ENCODE results near the gene GRN. TPM values are rescaled to one million over a fixed set of nuclear protein-coding genes. Genes with fewer than 3 reads are reported as not detected.

GRN gene
- total and polyA plus RNA-seq, 9 of the 15 experiments (the other 6 are each of a cell fraction or from before 2014, with no cell fraction given), result 5.4 to 75.3 (median 20.7) TPM

DNA sequence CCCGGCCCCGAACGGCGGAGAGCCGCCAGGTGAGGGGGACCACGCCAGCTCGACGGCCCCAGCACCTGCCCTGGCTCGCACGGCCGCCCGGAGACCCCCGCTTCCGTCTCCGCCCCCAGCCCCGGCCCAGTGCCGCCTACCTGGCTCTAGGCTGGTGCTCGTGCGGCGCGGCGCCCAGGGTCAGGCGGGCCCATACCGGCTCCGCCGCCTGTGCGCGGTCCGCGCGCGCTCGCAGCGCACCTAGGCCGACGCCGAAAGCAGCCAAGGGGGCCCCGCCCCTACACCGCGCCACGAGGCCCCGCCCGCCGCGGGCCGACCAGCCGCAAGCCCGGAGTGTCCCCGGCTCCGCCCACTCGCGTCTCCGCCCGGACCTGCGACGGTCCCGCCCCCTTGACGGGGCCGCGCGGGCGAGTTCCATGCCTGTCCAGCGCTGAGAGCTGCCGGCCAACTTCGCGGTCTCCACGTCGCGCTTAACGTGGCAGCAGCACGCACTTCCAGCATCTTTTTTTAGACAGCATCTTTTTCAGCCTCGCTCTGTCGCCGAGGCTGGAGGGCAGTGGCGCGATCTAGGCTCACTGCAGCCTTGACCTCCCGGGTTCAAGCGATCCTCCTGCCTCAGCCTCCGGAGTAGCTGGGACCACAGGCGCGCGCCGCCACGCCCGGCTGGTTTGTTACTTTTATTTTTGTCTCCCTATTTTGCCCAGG lies 20.4 kb upstream of the GRN start, which contains the start of gene SLC25A39 (continued):
- TF ChIP-seq, protein P1, sequence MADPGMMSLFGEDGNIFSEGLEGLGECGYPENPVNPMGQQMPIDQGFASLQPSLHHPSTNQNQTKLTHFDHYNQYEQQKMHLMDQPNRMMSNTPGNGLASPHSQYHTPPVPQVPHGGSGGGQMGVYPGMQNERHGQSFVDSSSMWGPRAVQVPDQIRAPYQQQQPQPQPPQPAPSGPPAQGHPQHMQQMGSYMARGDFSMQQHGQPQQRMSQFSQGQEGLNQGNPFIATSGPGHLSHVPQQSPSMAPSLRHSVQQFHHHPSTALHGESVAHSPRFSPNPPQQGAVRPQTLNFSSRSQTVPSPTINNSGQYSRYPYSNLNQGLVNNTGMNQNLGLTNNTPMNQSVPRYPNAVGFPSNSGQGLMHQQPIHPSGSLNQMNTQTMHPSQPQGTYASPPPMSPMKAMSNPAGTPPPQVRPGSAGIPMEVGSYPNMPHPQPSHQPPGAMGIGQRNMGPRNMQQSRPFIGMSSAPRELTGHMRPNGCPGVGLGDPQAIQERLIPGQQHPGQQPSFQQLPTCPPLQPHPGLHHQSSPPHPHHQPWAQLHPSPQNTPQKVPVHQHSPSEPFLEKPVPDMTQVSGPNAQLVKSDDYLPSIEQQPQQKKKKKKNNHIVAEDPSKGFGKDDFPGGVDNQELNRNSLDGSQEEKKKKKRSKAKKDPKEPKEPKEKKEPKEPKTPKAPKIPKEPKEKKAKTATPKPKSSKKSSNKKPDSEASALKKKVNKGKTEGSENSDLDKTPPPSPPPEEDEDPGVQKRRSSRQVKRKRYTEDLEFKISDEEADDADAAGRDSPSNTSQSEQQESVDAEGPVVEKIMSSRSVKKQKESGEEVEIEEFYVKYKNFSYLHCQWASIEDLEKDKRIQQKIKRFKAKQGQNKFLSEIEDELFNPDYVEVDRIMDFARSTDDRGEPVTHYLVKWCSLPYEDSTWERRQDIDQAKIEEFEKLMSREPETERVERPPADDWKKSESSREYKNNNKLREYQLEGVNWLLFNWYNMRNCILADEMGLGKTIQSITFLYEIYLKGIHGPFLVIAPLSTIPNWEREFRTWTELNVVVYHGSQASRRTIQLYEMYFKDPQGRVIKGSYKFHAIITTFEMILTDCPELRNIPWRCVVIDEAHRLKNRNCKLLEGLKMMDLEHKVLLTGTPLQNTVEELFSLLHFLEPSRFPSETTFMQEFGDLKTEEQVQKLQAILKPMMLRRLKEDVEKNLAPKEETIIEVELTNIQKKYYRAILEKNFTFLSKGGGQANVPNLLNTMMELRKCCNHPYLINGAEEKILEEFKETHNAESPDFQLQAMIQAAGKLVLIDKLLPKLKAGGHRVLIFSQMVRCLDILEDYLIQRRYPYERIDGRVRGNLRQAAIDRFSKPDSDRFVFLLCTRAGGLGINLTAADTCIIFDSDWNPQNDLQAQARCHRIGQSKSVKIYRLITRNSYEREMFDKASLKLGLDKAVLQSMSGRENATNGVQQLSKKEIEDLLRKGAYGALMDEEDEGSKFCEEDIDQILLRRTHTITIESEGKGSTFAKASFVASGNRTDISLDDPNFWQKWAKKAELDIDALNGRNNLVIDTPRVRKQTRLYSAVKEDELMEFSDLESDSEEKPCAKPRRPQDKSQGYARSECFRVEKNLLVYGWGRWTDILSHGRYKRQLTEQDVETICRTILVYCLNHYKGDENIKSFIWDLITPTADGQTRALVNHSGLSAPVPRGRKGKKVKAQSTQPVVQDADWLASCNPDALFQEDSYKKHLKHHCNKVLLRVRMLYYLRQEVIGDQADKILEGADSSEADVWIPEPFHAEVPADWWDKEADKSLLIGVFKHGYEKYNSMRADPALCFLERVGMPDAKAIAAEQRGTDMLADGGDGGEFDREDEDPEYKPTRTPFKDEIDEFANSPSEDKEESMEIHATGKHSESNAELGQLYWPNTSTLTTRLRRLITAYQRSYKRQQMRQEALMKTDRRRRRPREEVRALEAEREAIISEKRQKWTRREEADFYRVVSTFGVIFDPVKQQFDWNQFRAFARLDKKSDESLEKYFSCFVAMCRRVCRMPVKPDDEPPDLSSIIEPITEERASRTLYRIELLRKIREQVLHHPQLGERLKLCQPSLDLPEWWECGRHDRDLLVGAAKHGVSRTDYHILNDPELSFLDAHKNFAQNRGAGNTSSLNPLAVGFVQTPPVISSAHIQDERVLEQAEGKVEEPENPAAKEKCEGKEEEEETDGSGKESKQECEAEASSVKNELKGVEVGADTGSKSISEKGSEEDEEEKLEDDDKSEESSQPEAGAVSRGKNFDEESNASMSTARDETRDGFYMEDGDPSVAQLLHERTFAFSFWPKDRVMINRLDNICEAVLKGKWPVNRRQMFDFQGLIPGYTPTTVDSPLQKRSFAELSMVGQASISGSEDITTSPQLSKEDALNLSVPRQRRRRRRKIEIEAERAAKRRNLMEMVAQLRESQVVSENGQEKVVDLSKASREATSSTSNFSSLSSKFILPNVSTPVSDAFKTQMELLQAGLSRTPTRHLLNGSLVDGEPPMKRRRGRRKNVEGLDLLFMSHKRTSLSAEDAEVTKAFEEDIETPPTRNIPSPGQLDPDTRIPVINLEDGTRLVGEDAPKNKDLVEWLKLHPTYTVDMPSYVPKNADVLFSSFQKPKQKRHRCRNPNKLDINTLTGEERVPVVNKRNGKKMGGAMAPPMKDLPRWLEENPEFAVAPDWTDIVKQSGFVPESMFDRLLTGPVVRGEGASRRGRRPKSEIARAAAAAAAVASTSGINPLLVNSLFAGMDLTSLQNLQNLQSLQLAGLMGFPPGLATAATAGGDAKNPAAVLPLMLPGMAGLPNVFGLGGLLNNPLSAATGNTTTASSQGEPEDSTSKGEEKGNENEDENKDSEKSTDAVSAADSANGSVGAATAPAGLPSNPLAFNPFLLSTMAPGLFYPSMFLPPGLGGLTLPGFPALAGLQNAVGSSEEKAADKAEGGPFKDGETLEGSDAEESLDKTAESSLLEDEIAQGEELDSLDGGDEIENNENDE (IDR thresholded peaks at IDR 0.05; ENCODE audit: low read depth, low read length), result no peak
- TF ChIP-seq RBM14 (IDR thresholded peaks at IDR 0.05; ENCODE audit: borderline replicate concordance, insufficient read depth, low read depth, low read length), result no peak
- no peak for TF ChIP-seq FOXA1 (IDR thresholded peaks at IDR 0.05; ENCODE audit: borderline replicate concordance)
- 0 out of 2 replicates have a peak, but pooled peaks have one; percentile 16 for TF ChIP-seq ZNF766 (CRISPR knock-in tag; conservative IDR thresholded peaks at IDR 0.05)
- no peak for TF ChIP-seq ZNF586 (CRISPR knock-in tag; conservative IDR thresholded peaks at IDR 0.05)
- TF ChIP-seq NUFIP1 (IDR thresholded peaks at IDR 0.05; ENCODE audit: partially characterized antibody), result peak; percentile 26
- peak; percentile 3 for TF ChIP-seq SAP30 (IDR thresholded peaks at IDR 0.05; ENCODE audit: borderline replicate concordance, insufficient read depth, low read depth, low read length, poor library complexity, severe bottlenecking)
- TF ChIP-seq PTBP1 (IDR thresholded peaks at IDR 0.05; ENCODE audit: low read depth, low read length), result no peak
- TF ChIP-seq, protein P2, sequence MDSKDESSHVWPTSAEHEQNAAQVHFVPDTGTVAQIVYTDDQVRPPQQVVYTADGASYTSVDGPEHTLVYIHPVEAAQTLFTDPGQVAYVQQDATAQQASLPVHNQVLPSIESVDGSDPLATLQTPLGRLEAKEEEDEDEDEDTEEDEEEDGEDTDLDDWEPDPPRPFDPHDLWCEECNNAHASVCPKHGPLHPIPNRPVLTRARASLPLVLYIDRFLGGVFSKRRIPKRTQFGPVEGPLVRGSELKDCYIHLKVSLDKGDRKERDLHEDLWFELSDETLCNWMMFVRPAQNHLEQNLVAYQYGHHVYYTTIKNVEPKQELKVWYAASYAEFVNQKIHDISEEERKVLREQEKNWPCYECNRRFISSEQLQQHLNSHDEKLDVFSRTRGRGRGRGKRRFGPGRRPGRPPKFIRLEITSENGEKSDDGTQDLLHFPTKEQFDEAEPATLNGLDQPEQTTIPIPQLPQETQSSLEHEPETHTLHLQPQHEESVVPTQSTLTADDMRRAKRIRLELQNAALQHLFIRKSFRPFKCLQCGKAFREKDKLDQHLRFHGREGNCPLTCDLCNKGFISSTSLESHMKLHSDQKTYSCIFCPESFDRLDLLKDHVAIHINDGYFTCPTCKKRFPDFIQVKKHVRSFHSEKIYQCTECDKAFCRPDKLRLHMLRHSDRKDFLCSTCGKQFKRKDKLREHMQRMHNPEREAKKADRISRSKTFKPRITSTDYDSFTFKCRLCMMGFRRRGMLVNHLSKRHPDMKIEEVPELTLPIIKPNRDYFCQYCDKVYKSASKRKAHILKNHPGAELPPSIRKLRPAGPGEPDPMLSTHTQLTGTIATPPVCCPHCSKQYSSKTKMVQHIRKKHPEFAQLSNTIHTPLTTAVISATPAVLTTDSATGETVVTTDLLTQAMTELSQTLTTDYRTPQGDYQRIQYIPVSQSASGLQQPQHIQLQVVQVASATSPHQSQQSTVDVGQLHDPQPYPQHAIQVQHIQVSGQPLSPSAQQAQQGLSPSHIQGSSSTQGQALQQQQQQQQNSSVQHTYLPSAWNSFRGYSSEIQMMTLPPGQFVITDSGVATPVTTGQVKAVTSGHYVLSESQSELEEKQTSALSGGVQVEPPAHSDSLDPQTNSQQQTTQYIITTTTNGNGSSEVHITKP (IDR thresholded peaks at IDR 0.05; ENCODE audit: partially characterized antibody), result peak; percentile 19
- TF ChIP-seq, protein P3, sequence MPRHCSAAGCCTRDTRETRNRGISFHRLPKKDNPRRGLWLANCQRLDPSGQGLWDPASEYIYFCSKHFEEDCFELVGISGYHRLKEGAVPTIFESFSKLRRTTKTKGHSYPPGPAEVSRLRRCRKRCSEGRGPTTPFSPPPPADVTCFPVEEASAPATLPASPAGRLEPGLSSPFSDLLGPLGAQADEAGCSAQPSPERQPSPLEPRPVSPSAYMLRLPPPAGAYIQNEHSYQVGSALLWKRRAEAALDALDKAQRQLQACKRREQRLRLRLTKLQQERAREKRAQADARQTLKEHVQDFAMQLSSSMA (CRISPR knock-in tag; IDR thresholded peaks at IDR 0.05), result no peak

All from K562 (cell line).